Measurements from ENCODE around the gene TRIM9. TPM values are rescaled to one million over a fixed set of nuclear protein-coding genes. Genes with fewer than 3 reads are reported as not detected.

Gene TRIM9
- total and polyA plus RNA-seq, 2 donors (not counting 3 experiments of a cell fraction or from before 2014, with no cell fraction given): not detected

- Histone ChIP-seq H3K9ac (replicated peaks; ENCODE audit: extremely low read depth, insufficient read depth, low read length) (no peak overlapping the region), H3K36me3 (ENCODE audit: control insufficient read depth in 2 of 2, extremely low read depth in 1 of 2, insufficient read depth in 2 of 2, low read length in 2 of 2) (no peaks in the 10 kb centered on the region), H3K79me2 (ENCODE audit: control insufficient read depth, insufficient read depth, low read length) (no peaks in the 10 kb centered on the region), H3K27ac (ENCODE audit: insufficient read depth, low read depth, low read length) (no peak overlapping the region), H3K4me2 (ENCODE audit: insufficient read depth, low read length) (no peak overlapping the region), H3K9me3 (replicated peaks; ENCODE audit: control insufficient read depth, insufficient read depth, low read length) (no peaks in the 10 kb centered on the region), H3K27me3 (ENCODE audit: control insufficient read depth in 2 of 2, insufficient read depth in 2 of 2, low read length in 2 of 2) (peaks cover 18 to 19% of the 10 kb centered on the region in 2 experiments), H4K20me1 (replicated peaks; ENCODE audit: control insufficient read depth, extremely low read depth, insufficient read depth, low read length) (no peaks in the 10 kb centered on the region), H2AFZ (ENCODE audit: low read depth, low read length) (no peak overlapping the region), H3K4me3 (replicated peaks in 1 of 3; ENCODE audit: insufficient read depth in 1 of 3, low read depth in 1 of 3, low read length in 3 of 3) (no peak overlapping the region), H3K4me1 (ENCODE audit: control insufficient read depth, extremely low read depth, insufficient read depth, low read length) (no peaks in the 10 kb centered on the region), H3K9me1 (replicated peaks; ENCODE audit: control insufficient read depth, extremely low read depth, insufficient read depth, low read length) (no peaks in the 10 kb centered on the region)
- FAIRE-seq (no peak), DNase-seq (ENCODE audit: low read depth, low spot score) (no peak)
- intact Hi-C loops (cut with micrococcal nuclease) (no loop called here), dilution Hi-C loops (cut with MboI; ENCODE audit: extremely low pct_ligation_motif_present, low sequenced_read_pairs) (no loop called here)
- no peak for TF ChIP-seq CTCF (IDR thresholded peaks at IDR 0.05; ENCODE audit: extremely low read depth in 1 of 2, insufficient read depth in 1 of 2, low read depth in 1 of 2, low read length in 2 of 2)
- POLR2A ChIA-PET: no interaction called here
- CTCF ChIA-PET: interaction anchor here (1.4 kb wide), 1 partner anchor 15 kb away, joined by 4 read pairs; no protein-coding TSS in a partner anchor
- no TSS peak for BruUV-seq (replicated peaks)
These were observed 114.7 kb downstream of the TRIM9 start for GRCh38 chr14:50979941-50980850.

- BruUV-seq (replicated peaks): no TSS peak
These were observed 116.0 kb downstream of the TRIM9 start for GRCh38 chr14:50978888-50979287.

More at GRCh38 chr14:50978888-50979287, 116.0 kb downstream of the TRIM9 start:
- Histone ChIP-seq H3K9me1 (replicated peaks; ENCODE audit: control insufficient read depth, extremely low read depth, insufficient read depth, low read length) (no peaks in the 10 kb centered on the region), H3K36me3 (ENCODE audit: control insufficient read depth in 2 of 2, extremely low read depth in 1 of 2, insufficient read depth in 2 of 2, low read length in 2 of 2) (no peaks in the 10 kb centered on the region), H3K9ac (replicated peaks; ENCODE audit: extremely low read depth, insufficient read depth, low read length) (no peak overlapping the region), H3K27me3 (ENCODE audit: control insufficient read depth in 2 of 2, insufficient read depth in 2 of 2, low read length in 2 of 2) (peaks cover 9 to 17% of the 10 kb centered on the region in 2 experiments), H4K20me1 (replicated peaks; ENCODE audit: control insufficient read depth, extremely low read depth, insufficient read depth, low read length) (no peaks in the 10 kb centered on the region), H3K79me2 (ENCODE audit: control insufficient read depth, insufficient read depth, low read length) (no peaks in the 10 kb centered on the region), H3K27ac (ENCODE audit: insufficient read depth, low read depth, low read length) (no peak overlapping the region), H3K4me1 (ENCODE audit: control insufficient read depth, extremely low read depth, insufficient read depth, low read length) (no peaks in the 10 kb centered on the region), H2AFZ (ENCODE audit: low read depth, low read length) (no peak overlapping the region), H3K9me3 (replicated peaks; ENCODE audit: control insufficient read depth, insufficient read depth, low read length) (no peaks in the 10 kb centered on the region), H3K4me2 (ENCODE audit: insufficient read depth, low read length) (no peak overlapping the region), H3K4me3 (replicated peaks in 1 of 3; ENCODE audit: insufficient read depth in 1 of 3, low read depth in 1 of 3, low read length in 3 of 3) (no peak overlapping the region)
- FAIRE-seq (no peak), DNase-seq (ENCODE audit: low read depth, low spot score) (no peak)
- intact Hi-C loops (cut with micrococcal nuclease) (no loop called here), dilution Hi-C loops (cut with MboI; ENCODE audit: extremely low pct_ligation_motif_present, low sequenced_read_pairs) (no loop called here)
- ChIA-PET POLR2A (no interaction called here), CTCF (no interaction called here)
- TF ChIP-seq EZH2 (IDR thresholded peaks at IDR 0.05; ENCODE audit: borderline replicate concordance, low read depth, low read length, severe bottlenecking) (no peak), POLR2A (IDR thresholded peaks at IDR 0.05; ENCODE audit: low read depth, low read length) (no peak), JUN (IDR thresholded peaks at IDR 0.05; ENCODE audit: borderline replicate concordance, insufficient read depth, insufficient read length, low read depth) (no peak), GATA2 (IDR thresholded peaks at IDR 0.05; ENCODE audit: insufficient read depth, insufficient read length, low read depth, low read length) (no peak)

Measured in endothelial cell of umbilical vein (primary cell).